Thymus (tissue), 11 donors: ENCODE results near the gene TELO2. TPM values are rescaled to one million over a fixed set of nuclear protein-coding genes. Genes with fewer than 3 reads are reported as not detected.

Experiments used
- DNase-seq, 9 donors: peaks; one replicate each; pipeline ENCODE4 v3.0.0-alpha.2; 2013; ENCODE audit warnings: low spot score in 9 of 9, low read depth in 6 of 9, missing footprints in 1 of 9
- H3K27ac ChIP-seq, 2 donors: one replicate each; pipeline ENCODE4 v1.5.1; 2013; ENCODE audit warnings: control low read depth in 1 of 2, low read depth in 1 of 2, low read length in 1 of 2, mild to moderate bottlenecking in 1 of 2, moderate library complexity in 1 of 2
- H3K27me3 ChIP-seq, 2 donors: one replicate each; pipeline ENCODE4 v1.5.1; 2013; ENCODE audit warnings: low read length in 1 of 2; ENCODE audit not compliant: control insufficient read depth in 2 of 2, insufficient read depth in 1 of 2
- H3K36me3 ChIP-seq, 2 donors: one replicate each; pipeline ENCODE4 v1.5.1; 2013; ENCODE audit warnings: low read length in 1 of 2, mild to moderate bottlenecking in 1 of 2, moderate library complexity in 1 of 2; ENCODE audit not compliant: control insufficient read depth in 2 of 2, insufficient read depth in 2 of 2
- H3K4me1 ChIP-seq, 2 donors: one replicate each; pipeline ENCODE4 v1.5.1; 2013; ENCODE audit warnings: low read length in 2 of 2; ENCODE audit not compliant: control insufficient read depth in 2 of 2, insufficient read depth in 2 of 2
- H3K4me3 ChIP-seq, 2 donors: one replicate each; pipeline ENCODE4 v1.5.1; 2013; ENCODE audit warnings: low read length in 2 of 2, control low read depth in 1 of 2, mild to moderate bottlenecking in 1 of 2
- H3K9me3 ChIP-seq, 2 donors: one replicate each; pipeline ENCODE4 v1.5.1; 2013; ENCODE audit warnings: low read length in 1 of 2, mild to moderate bottlenecking in 1 of 2; ENCODE audit not compliant: control insufficient read depth in 2 of 2, insufficient read depth in 1 of 2
- WGBS: extraction: QIAGEN DNeasy Blood & Tissue Kit; methylation state at CpG from one replicate; pipeline ENCODE4 v1.1.7; 2013; 5-methylcytosine and 5-hydroxymethylcytosine counted together
- polyA plus RNA-seq: library from polyadenylated mRNA; stranded (reverse); fragments of 200-250 nt; gene quantifications from one replicate; pipeline ENCODE4 v1.2.3, GENCODE V29; 2013
- total RNA-seq: library from RNA; stranded (reverse); fragments of 120-200 nt; gene quantifications from one replicate; pipeline ENCODE4 v1.2.4, GENCODE V29; 2013
- donor health status: healthy.

TELO2 gene
- total and polyA plus RNA-seq, 2 donors, result 14.0 to 97.4 TPM

DNA sequence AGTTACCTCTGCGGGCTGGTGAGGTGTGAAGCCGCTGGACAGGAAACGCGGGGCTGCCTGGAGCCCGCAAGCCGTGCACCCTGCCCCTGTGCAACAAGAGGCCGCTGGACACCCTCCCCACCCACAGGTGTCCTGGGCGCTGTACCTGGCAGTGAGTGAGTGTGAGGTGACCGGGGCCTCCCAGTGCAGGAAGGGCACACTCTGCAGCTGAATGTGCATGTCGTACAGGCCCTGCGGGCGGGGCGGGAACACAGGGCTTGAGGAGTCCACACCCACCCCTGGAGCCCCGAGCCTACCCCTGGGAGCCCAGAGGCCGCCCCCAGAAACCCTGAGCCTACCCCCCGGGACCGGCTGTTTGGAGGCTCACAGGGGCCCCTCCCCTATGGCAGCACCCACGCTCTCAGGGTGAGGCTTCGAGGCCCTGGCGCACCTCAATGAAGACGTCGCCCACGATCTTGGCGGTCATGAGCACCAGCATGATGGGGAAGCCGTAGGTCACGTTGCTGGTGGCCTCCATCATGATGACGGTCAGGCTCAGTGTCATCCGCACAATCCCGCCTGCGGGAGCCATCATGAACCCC lies 44.5 kb upstream of the TELO2 start:
- H3K36me3 ChIP-seq, result peaks cover 45 to 80% of the 10 kb centered on the region in 2 donors
- DNase-seq, result no peak
- H3K4me1 ChIP-seq, result no peaks in the 10 kb centered on the region
- H3K9me3 ChIP-seq, result no peaks in the 10 kb centered on the region
- H3K27me3 ChIP-seq, result no peaks in the 10 kb centered on the region
- no peak overlapping the region for H3K27ac ChIP-seq
- 97% methylated on average over 30 of the region's 30 CpGs for WGBS
- no peak overlapping the region for H3K4me3 ChIP-seq

DNA sequence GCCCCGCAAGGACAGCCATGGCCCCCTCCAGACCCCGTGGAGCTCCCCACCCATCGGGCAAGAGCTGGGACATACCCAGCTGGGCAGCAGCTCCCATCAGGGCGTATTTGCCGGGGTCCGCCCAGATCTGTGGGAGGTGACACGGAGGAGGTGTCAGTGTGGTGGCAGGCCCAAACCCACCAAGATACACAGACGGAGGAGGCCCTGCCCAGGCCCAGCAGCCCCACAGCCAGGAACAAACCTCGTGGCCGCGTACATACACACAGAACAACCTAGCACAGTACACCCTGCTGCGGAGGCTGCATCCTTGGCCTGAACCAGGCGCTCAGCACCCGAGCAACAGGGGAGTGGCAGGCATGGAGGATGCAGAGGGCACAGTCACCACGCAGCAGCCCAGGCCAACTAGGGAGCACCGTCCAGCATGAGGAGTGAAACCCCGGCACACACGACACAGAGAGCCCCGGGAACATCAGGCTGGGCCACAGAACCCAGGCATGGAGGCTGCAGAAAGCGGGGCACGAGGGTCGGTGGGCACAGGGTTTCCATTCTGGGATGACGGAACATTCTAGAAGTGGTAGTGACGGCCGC lies 43.9 kb upstream of the TELO2 start:
- no peaks in the 10 kb centered on the region for H3K4me1 ChIP-seq
- H3K27me3 ChIP-seq, result no peaks in the 10 kb centered on the region
- WGBS, result 98% methylated on average over 25 of the region's 25 CpGs
- no peaks in the 10 kb centered on the region for H3K9me3 ChIP-seq
- H3K4me3 ChIP-seq, result no peak overlapping the region
- no peak for DNase-seq
- peaks cover 46 to 87% of the 10 kb centered on the region in 2 donors for H3K36me3 ChIP-seq
- no peak overlapping the region for H3K27ac ChIP-seq

DNA sequence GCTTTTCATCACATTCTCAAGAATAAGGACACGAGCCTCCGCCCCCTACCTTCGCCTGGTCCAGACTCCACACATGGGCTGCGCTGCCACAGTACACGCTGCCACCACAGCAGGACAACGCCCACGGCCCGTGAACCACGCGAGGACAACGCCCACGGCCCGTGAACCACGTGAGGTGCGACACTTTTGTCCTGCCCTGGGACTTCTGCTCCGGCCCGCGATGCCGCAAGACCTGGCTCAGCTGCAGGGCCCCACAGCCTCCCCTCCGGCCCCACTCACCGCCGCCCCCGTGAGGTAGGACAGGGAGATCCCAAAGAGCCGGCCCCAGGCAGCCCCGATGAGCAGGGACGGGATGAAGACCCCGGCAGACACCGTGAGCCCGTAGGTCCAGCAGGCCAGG lies 42.9 kb upstream of the TELO2 start:
- peaks cover 55 to 95% of the 10 kb centered on the region in 2 donors for H3K36me3 ChIP-seq
- H3K4me1 ChIP-seq, result no peaks in the 10 kb centered on the region
- H3K27me3 ChIP-seq, result no peaks in the 10 kb centered on the region
- no peak overlapping the region for H3K4me3 ChIP-seq
- 98% methylated on average over 29 of the region's 29 CpGs for WGBS
- H3K27ac ChIP-seq, result no peak overlapping the region
- no peaks in the 10 kb centered on the region for H3K9me3 ChIP-seq
- DNase-seq, result no peak

DNA sequence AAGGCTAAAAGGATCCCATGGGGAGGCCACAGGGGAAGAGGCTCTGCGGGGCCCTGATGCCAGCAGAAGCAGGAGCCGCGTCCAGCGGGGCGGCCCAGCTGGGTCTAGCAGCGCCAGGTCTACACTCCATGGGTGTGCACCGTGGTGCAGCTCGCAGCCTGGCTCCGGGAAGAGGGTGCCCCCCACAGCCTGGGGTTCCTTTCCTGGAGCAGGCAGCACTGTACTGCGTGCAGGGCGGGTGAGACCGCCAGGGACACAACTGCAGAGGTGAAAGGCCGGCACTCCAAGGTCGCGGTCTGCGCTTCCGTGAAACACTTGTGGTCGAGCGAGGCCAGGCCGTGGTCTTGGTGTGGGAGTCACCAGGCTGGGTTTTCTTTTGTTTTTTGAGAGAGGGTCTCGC lies 42.3 kb upstream of the TELO2 start:
- H3K27ac ChIP-seq, result no peak overlapping the region
- H3K27me3 ChIP-seq, result no peaks in the 10 kb centered on the region
- no peak overlapping the region for H3K4me3 ChIP-seq
- 98% methylated on average over 21 of the region's 21 CpGs for WGBS
- H3K9me3 ChIP-seq, result no peaks in the 10 kb centered on the region
- H3K4me1 ChIP-seq, result no peaks in the 10 kb centered on the region
- H3K36me3 ChIP-seq, result peaks cover 61 to 95% of the 10 kb centered on the region in 2 donors
- no peak for DNase-seq

DNA sequence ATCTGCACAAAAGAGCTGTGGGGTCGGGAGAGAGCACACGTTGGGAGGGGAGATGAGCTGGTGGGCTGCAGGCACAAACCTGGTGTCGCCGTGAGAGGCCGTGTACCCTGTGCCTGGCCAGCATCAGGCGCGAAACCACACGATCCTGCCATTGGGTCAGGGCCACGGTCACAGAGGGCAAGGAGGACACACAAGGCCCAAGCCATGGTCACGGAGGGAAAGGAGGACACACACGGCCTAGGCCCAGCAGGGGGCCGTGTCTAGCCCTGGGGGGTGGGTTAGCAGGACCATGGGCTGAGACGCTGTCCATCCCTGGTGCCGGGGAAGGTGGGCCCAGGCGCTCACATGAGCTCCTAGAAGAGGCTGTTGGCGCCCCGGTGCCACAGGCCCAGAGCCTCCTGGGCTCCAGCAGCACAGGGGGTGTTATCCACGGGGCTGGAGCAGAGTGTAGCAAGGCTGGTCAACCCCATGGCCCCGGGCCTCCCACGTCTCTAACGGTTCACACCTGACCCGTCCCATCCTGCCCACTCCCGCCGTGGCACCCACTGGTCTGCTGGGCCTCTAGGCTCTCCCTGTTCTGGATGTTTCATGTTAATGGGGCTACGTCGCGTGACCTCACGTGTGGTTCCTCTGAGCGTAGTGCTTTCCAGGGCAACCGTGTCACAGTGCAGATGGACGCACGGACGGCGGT lies 41.3 kb upstream of the TELO2 start:
- Histone ChIP-seq H3K4me3 (no peak overlapping the region), H3K27ac (no peak overlapping the region), H3K27me3 (no peaks in the 10 kb centered on the region), H3K4me1 (no peaks in the 10 kb centered on the region), H3K9me3 (no peaks in the 10 kb centered on the region), H3K36me3 (peaks cover 56 to 90% of the 10 kb centered on the region in 2 donors)
- DNase-seq, result no peak
- 98% methylated on average over 34 of the region's 34 CpGs for WGBS

DNA sequence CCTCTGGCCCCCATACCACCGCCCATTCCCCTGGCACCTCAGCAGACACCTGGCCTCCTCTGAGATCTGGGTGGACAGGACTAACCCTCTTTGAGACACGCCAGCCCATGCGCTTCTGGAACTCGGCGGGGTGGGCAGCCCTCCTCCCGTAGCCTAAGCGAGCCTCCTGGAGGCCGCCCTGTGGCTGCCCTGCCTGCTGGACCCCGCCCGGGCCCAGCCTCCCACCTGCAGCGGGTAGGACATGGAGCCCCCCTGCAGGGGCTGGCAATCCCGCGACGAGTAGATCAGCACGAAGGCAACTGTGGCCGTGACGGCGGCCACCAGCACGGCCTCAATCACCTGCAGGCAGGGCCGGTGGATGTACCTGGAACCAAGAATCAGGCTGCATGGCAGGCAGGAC lies 40.6 kb upstream of the TELO2 start:
- Histone ChIP-seq H3K4me1 (no peaks in the 10 kb centered on the region), H3K27ac (no peak overlapping the region), H3K27me3 (no peaks in the 10 kb centered on the region), H3K36me3 (peaks cover 53 to 90% of the 10 kb centered on the region in 2 donors), H3K4me3 (no peak overlapping the region), H3K9me3 (no peaks in the 10 kb centered on the region)
- DNase-seq, result no peak
- WGBS, result 97% methylated on average over 20 of the region's 20 CpGs

DNA sequence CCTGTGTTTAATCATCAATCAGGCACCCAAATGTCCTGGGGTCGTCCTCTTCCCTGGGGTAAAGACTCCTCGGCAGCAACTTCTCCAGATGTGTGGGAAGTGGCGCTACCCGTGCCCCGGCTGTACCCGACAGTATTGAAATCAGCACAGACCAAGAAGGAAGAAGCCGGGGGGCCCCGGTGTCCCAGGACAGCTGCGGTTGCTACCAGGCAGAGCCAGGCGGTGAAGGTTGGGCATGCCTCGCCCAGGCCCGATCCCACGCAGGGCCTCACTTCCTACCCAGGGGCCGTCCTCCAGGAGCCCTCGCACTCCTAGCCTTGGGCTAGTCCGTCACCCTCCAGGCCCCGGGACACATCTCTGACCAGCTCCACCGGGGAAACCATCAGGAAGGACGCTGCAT lies 39.8 kb upstream of the TELO2 start:
- H3K4me3 ChIP-seq, result no peak overlapping the region
- whole genome bisulfite sequencing, result 99% methylated on average over 19 of the region's 19 CpGs

DNA sequence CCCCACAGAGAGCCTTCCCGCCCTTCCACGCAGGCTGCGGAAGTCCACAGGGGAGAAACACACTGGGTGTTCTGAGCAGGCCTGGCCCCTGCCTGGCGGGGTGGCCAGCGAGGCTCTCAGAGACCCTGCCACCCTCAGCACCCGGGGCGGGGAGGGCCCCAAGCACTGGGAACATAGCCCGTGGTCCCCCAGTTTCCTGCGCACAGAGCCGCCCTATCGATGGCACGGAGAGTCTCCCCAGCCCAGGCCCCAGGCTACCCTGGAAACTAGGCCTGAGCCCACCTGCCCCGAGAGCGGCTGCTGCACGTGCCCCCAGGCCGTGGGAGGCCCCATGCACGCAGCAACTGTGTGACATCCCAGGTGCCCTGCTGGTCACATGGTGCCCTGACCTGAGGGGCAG lies 38.6 kb upstream of the TELO2 start:
- Histone ChIP-seq H3K36me3 (peaks cover 56 to 85% of the 10 kb centered on the region in 2 donors), H3K4me3 (no peak overlapping the region), H3K27ac (no peak overlapping the region), H3K4me1 (no peaks in the 10 kb centered on the region), H3K27me3 (no peaks in the 10 kb centered on the region), H3K9me3 (no peaks in the 10 kb centered on the region)
- no peak for DNase-seq
- WGBS, result 93% methylated on average over 17 of the region's 17 CpGs

More for the DNA sequence above, 39.8 kb upstream of the TELO2 start:
- Histone ChIP-seq H3K9me3 (no peaks in the 10 kb centered on the region), H3K27ac (no peak overlapping the region), H3K36me3 (peaks cover 55 to 89% of the 10 kb centered on the region in 2 donors), H3K4me1 (no peaks in the 10 kb centered on the region), H3K27me3 (no peaks in the 10 kb centered on the region)
- DNase-seq, result no peak
